Glutamatergic neuron (in vitro differentiated cells): ENCODE measurements around the gene NPSR1. TPM values are rescaled to one million over a fixed set of nuclear protein-coding genes. Genes with fewer than 3 reads are reported as not detected.

Experiments
- DNase-seq: peaks from one replicate; pipeline ENCODE4 v3.0.0; 2022
- H3K27ac Mint-ChIP-seq: one replicate; pipeline ENCODE4 v1.8.0; 2020; ENCODE audit warnings: mild to moderate bottlenecking, mixed read lengths, inconsistent platforms; ENCODE audit not compliant: unreplicated experiment
- H3K27me3 Mint-ChIP-seq: one replicate; pipeline ENCODE4 v1.8.0; 2020; ENCODE audit warnings: mild to moderate bottlenecking, moderate library complexity, mixed read lengths, inconsistent platforms; ENCODE audit not compliant: unreplicated experiment
- H3K36me3 Mint-ChIP-seq: one replicate; pipeline ENCODE4 v1.8.0; 2020; ENCODE audit warnings: mild to moderate bottlenecking, mixed read lengths, inconsistent platforms; ENCODE audit not compliant: unreplicated experiment
- H3K4me1 Mint-ChIP-seq: one replicate; pipeline ENCODE4 v1.8.0; 2020; ENCODE audit warnings: mild to moderate bottlenecking, low read depth, mixed read lengths, inconsistent platforms; ENCODE audit not compliant: unreplicated experiment
- H3K4me3 Mint-ChIP-seq: one replicate; pipeline ENCODE4 v1.8.0; 2020; ENCODE audit warnings: mild to moderate bottlenecking, mixed read lengths, inconsistent platforms; ENCODE audit not compliant: unreplicated experiment
- H3K9me3 Mint-ChIP-seq: one replicate; pipeline ENCODE4 v1.8.0; 2020; ENCODE audit warnings: mild to moderate bottlenecking, moderate library complexity, mixed read lengths, inconsistent platforms; ENCODE audit not compliant: unreplicated experiment
- total RNA-seq: library from RNA; stranded (reverse); fragmentation: NEBNext Ultra II Directional; extraction: Animal tissue kit (Norgen Biotek cat#: 25700); gene quantifications from one replicate; pipeline ENCODE4 v1.2.1, GENCODE V29; 2021; ENCODE audit not compliant: unreplicated experiment
- TF ChIP-seq, protein P1 (sequence below): fragments of 200-600 bp; sonication (generic); IDR thresholded peaks from one replicate; pipeline ENCODE4 v1.5.0; 2021; ENCODE audit not compliant: partially characterized antibody, unreplicated experiment

The NPSR1 gene
- total RNA-seq, 1 donor from 2014 or later, result not detected

DNA sequence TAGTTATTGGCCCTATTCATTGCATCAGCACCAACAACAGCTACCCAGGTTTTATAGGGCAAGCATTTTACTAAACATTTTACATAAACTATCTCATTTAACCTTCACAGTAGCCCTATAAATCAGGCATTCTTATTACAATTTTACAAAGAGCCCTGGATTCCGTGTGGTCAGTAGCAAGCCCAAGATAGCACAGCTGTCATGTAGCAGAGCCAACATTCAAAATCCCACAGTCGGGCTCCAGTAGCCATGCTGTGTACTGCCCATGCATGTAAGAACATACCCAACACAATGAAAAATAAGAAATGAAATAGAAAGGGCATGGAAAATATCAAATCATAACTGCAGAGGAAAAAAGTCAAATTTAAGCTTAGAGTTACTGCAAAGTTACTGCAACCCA lies 102.3 kb downstream of the NPSR1 start:
- Mint-ChIP-seq H3K4me3 (no peak overlapping the region), H3K27me3 (peaks cover 1% of the 10 kb centered on the region), H3K4me1 (no peaks in the 10 kb centered on the region), H3K9me3 (no peaks in the 10 kb centered on the region), H3K27ac (no peak overlapping the region), H3K36me3 (no peaks in the 10 kb centered on the region)
- no peak for DNase-seq
- TF ChIP-seq, protein P1, sequence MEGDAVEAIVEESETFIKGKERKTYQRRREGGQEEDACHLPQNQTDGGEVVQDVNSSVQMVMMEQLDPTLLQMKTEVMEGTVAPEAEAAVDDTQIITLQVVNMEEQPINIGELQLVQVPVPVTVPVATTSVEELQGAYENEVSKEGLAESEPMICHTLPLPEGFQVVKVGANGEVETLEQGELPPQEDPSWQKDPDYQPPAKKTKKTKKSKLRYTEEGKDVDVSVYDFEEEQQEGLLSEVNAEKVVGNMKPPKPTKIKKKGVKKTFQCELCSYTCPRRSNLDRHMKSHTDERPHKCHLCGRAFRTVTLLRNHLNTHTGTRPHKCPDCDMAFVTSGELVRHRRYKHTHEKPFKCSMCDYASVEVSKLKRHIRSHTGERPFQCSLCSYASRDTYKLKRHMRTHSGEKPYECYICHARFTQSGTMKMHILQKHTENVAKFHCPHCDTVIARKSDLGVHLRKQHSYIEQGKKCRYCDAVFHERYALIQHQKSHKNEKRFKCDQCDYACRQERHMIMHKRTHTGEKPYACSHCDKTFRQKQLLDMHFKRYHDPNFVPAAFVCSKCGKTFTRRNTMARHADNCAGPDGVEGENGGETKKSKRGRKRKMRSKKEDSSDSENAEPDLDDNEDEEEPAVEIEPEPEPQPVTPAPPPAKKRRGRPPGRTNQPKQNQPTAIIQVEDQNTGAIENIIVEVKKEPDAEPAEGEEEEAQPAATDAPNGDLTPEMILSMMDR, result no peak

DNA sequence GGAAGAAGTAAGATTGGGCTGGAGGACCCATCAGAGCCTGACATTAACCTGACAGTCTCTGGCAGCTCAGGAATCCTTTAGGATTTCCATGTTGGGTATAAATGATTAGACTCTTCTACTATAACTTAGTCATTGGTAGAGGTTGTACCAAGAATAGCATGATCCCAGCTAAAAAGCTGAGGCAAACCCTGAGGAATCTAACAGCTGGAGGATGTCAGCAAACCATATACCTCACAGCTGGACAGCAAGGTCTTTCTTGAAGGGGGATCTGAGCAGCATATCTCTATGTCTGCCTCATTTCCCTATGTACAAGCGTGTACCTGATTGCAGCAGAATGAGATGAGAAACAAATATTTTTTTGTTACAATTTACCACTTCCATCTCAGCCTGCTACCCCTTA lies 103.2 kb downstream of the NPSR1 start:
- no peaks in the 10 kb centered on the region for H3K36me3 Mint-ChIP-seq
- no peaks in the 10 kb centered on the region for H3K9me3 Mint-ChIP-seq
- no peaks in the 10 kb centered on the region for H3K4me1 Mint-ChIP-seq
- H3K27ac Mint-ChIP-seq, result no peak overlapping the region
- no peak for DNase-seq
- H3K4me3 Mint-ChIP-seq, result no peak overlapping the region
- TF ChIP-seq, protein P1, result no peak
- H3K27me3 Mint-ChIP-seq, result peaks cover 1% of the 10 kb centered on the region

DNA sequence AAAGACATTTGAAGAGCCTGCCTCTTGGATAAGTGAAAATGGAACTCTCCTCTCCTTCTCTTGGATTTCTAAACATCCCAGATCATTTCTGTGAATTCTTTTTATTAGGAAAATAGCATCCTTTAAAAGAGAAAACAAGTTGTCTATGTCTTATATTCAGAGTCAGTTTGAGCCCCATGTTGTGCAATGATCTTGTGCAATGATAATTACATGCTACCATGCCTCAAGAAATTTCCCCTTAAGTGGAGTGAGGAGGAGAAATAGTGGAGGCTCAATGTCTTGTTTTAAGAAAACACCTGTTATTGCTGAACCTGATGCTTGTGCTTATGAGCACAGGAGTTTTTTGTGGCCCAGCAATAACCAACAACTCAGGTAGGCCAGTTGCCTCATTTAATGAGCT lies 103.6 kb downstream of the NPSR1 start:
- DNase-seq, result no peak
- TF ChIP-seq, protein P1, result no peak
- Mint-ChIP-seq H3K27ac (no peak overlapping the region), H3K4me3 (no peak overlapping the region), H3K36me3 (no peaks in the 10 kb centered on the region), H3K9me3 (no peaks in the 10 kb centered on the region), H3K27me3 (peaks cover 1% of the 10 kb centered on the region), H3K4me1 (no peaks in the 10 kb centered on the region)

- no peak overlapping the region for H3K4me3 Mint-ChIP-seq
- no peak overlapping the region for H3K27ac Mint-ChIP-seq
Measured at GRCh38 chr7:34762764-34763163, 104.7 kb downstream of the NPSR1 start.

DNA sequence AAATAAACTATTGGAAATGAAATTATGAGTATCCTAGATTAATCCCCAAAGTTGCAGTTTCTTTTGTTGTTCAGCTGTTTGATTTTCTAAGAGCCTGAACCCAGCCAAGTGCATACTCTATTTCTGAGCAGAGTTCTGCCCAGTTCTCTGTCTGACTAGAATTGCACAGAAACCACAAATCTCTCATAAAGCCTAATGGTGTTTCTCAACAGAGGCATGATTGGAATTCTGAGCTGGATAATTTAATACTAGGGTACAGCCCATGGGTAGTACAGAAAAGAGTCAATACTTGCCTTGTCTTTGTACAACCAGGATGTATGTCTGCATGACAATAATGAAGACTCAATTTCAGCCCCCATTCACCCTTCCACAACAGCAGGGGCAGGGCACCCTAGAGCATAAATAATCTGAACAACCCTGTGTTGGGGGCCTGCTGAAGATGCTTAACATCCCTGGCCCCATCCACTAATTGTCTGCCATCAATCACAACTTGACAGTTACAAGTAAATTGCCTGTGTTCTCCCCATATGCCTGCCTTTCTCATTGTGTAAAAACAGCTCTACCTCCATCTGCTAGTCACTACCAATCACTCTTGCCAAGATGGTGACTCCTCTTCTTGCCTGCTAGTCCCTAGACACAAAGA lies 114.4 kb downstream of the NPSR1 start:
- no peaks in the 10 kb centered on the region for H3K4me1 Mint-ChIP-seq
- H3K9me3 Mint-ChIP-seq, result no peaks in the 10 kb centered on the region
- TF ChIP-seq, protein P1, result no peak

More at GRCh38 chr7:34762764-34763163, 104.7 kb downstream of the NPSR1 start:
- Mint-ChIP-seq H3K4me1 (no peaks in the 10 kb centered on the region), H3K27me3 (peaks cover 1% of the 10 kb centered on the region), H3K9me3 (no peaks in the 10 kb centered on the region), H3K36me3 (no peaks in the 10 kb centered on the region)
- DNase-seq, result no peak
- TF ChIP-seq, protein P1, result no peak

More for the DNA sequence above, 114.4 kb downstream of the NPSR1 start:
- no peak for DNase-seq
- Mint-ChIP-seq H3K27ac (no peak overlapping the region), H3K4me3 (no peak overlapping the region), H3K36me3 (peaks cover 8% of the 10 kb centered on the region), H3K27me3 (no peaks in the 10 kb centered on the region)
